Measurements from ENCODE around the gene NFKBIE. TPM values are rescaled to one million over a fixed set of nuclear protein-coding genes. Genes with fewer than 3 reads are reported as not detected.

The NFKBIE gene
- total and polyA plus RNA-seq, 2 of the 13 experiments (the other 11 are each of a cell fraction or from before 2014, with no cell fraction given) = 6.7 to 14.5 TPM

DNA sequence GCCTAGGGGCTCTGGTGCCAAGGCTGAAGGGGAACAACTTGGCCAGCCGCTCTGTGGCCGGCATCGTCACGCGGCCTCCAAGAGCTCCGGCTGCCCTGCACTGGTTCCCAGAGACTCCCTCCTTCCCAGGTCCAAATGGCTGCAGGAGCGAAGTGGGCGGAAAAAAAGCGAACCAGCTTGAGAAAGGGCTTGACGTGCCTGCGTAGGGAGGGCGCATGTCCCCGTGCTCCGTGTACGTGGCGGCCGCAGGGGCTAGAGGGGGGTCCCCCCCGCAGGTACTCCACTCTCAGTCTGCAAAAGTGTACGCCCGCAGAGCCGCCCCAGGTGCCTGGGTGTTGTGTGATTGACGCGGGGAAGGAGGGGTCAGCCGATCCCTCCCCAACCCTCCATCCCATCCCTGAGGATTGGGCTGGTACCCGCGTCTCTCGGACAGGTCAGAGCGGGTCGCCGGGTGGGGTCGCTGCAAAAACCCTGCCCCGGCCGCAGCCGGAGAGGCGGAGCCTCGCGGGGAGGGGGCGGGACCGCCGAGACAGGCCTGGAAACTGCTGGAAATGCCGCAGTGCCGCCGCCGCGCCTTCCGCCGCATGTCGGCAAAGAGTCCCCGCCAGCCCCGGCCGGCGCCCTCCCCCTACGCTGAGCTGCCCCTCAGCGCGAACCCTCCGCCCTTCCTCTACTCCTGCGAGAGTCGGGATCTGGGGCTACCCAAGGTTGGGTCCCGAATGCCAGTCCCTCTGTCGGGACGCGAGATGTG is 19.3 kb downstream of the NFKBIE start (continued):
- TF ChIP-seq, protein P1, sequence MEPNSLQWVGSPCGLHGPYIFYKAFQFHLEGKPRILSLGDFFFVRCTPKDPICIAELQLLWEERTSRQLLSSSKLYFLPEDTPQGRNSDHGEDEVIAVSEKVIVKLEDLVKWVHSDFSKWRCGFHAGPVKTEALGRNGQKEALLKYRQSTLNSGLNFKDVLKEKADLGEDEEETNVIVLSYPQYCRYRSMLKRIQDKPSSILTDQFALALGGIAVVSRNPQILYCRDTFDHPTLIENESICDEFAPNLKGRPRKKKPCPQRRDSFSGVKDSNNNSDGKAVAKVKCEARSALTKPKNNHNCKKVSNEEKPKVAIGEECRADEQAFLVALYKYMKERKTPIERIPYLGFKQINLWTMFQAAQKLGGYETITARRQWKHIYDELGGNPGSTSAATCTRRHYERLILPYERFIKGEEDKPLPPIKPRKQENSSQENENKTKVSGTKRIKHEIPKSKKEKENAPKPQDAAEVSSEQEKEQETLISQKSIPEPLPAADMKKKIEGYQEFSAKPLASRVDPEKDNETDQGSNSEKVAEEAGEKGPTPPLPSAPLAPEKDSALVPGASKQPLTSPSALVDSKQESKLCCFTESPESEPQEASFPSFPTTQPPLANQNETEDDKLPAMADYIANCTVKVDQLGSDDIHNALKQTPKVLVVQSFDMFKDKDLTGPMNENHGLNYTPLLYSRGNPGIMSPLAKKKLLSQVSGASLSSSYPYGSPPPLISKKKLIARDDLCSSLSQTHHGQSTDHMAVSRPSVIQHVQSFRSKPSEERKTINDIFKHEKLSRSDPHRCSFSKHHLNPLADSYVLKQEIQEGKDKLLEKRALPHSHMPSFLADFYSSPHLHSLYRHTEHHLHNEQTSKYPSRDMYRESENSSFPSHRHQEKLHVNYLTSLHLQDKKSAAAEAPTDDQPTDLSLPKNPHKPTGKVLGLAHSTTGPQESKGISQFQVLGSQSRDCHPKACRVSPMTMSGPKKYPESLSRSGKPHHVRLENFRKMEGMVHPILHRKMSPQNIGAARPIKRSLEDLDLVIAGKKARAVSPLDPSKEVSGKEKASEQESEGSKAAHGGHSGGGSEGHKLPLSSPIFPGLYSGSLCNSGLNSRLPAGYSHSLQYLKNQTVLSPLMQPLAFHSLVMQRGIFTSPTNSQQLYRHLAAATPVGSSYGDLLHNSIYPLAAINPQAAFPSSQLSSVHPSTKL (CRISPR knock-in tag; IDR thresholded peaks at IDR 0.05) = no peak; the same call in 1 of the 2 replicates
- no peak; the same call in 1 of the 2 replicates for TF ChIP-seq ZBTB7A (CRISPR knock-in tag; IDR thresholded peaks at IDR 0.05)
- peak; percentile 97 for TF ChIP-seq ARNT2 (CRISPR knock-in tag; IDR thresholded peaks at IDR 0.05; ENCODE audit: low read depth)
- peak; percentile 83 for TF ChIP-seq ZNF329 (CRISPR knock-in tag; IDR thresholded peaks at IDR 0.05; ENCODE audit: low read depth)
- peak; percentile 87 for TF ChIP-seq PTBP1 (IDR thresholded peaks at IDR 0.05; ENCODE audit: low read depth, low read length, poor library complexity, severe bottlenecking)
- peak; percentile 69; the same call in 1 of the 2 replicates for TF ChIP-seq RFXAP (CRISPR knock-in tag; IDR thresholded peaks at IDR 0.05; ENCODE audit: borderline replicate concordance)
- TF ChIP-seq ZNF180 (CRISPR knock-in tag; IDR thresholded peaks at IDR 0.05; ENCODE audit: borderline replicate concordance, low read depth) = 0 out of 2 replicates have a peak, but pooled peaks have one; percentile 24
- peak; percentile 87 for TF ChIP-seq CAMTA2 (CRISPR knock-in tag; IDR thresholded peaks at IDR 0.05; ENCODE audit: borderline replicate concordance)
- TF ChIP-seq ZBTB20 (CRISPR knock-in tag; IDR thresholded peaks at IDR 0.05; ENCODE audit: borderline replicate concordance, low read depth) = peak; percentile 93
- peak; percentile 89; the same call in 1 of the 2 replicates for TF ChIP-seq ZNF33A (CRISPR knock-in tag; IDR thresholded peaks at IDR 0.05; ENCODE audit: borderline replicate concordance)
- TF ChIP-seq SP2 (CRISPR knock-in tag; IDR thresholded peaks at IDR 0.05) = no peak; the same call in 1 of the 2 replicates
- no peak for TF ChIP-seq ATRX (CRISPR knock-in tag; IDR thresholded peaks at IDR 0.05; ENCODE audit: borderline replicate concordance)
- TF ChIP-seq SATB2 (CRISPR knock-in tag; IDR thresholded peaks at IDR 0.05) = peak; percentile 23; the same call in 1 of the 2 replicates
- TF ChIP-seq ZNF350 (CRISPR knock-in tag; IDR thresholded peaks at IDR 0.05; ENCODE audit: borderline replicate concordance, low read depth) = peak; percentile 70
- TF ChIP-seq, protein P2, sequence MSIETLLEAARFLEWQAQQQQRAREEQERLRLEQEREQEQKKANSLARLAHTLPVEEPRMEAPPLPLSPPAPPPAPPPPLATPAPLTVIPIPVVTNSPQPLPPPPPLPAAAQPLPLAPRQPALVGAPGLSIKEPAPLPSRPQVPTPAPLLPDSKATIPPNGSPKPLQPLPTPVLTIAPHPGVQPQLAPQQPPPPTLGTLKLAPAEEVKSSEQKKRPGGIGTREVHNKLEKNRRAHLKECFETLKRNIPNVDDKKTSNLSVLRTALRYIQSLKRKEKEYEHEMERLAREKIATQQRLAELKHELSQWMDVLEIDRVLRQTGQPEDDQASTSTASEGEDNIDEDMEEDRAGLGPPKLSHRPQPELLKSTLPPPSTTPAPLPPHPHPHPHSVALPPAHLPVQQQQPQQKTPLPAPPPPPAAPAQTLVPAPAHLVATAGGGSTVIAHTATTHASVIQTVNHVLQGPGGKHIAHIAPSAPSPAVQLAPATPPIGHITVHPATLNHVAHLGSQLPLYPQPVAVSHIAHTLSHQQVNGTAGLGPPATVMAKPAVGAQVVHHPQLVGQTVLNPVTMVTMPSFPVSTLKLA (IDR thresholded peaks at IDR 0.05) = peak; percentile 2; the same call in 1 of the 2 replicates

Measured in HepG2 (cell line).